Muscle layer of duodenum (tissue), 2 donors: ENCODE measurements around the gene CC2D2A.

Experiments
- H3K27ac ChIP-seq: one replicate; pipeline ENCODE4 v1.7.0; 2013; ENCODE audit warnings: mild to moderate bottlenecking, low read length
- H3K27me3 ChIP-seq: one replicate; pipeline ENCODE4 v1.7.0; 2013; ENCODE audit warnings: low read depth, mild to moderate bottlenecking, control low read depth, low read length
- H3K36me3 ChIP-seq, 2 donors: one replicate each; pipeline ENCODE4 v1.7.0; 2013; ENCODE audit warnings: low read length in 2 of 2, control low read depth in 1 of 2, mild to moderate bottlenecking in 1 of 2; ENCODE audit not compliant: insufficient read depth in 2 of 2, control insufficient read depth in 1 of 2
- H3K4me1 ChIP-seq, 2 donors: one replicate each; pipeline ENCODE4 v1.7.0; 2013; ENCODE audit warnings: low read length in 2 of 2, mild to moderate bottlenecking in 2 of 2, control low read depth in 1 of 2, moderate library complexity in 1 of 2; ENCODE audit not compliant: insufficient read depth in 2 of 2, control insufficient read depth in 1 of 2
- H3K4me3 ChIP-seq, 2 donors: one replicate each; pipeline ENCODE4 v1.7.0; 2013; ENCODE audit warnings: low read length in 2 of 2, low read depth in 1 of 2, mild to moderate bottlenecking in 1 of 2
- H3K9me3 ChIP-seq, 2 donors: one replicate each; pipeline ENCODE4 v1.7.0; 2013; ENCODE audit warnings: low read length in 2 of 2, control low read depth in 1 of 2, mild to moderate bottlenecking in 1 of 2; ENCODE audit not compliant: control insufficient read depth in 1 of 2
- donor health status: healthy.

CC2D2A gene

GRCh38 chr4:15544248-15544729, 74.6 kb downstream of the CC2D2A start:
- H3K4me3 ChIP-seq = no peak overlapping the region
- H3K27ac ChIP-seq = no peak overlapping the region
- H3K9me3 ChIP-seq = no peaks in the 10 kb centered on the region
- no peaks in the 10 kb centered on the region for H3K4me1 ChIP-seq
- H3K27me3 ChIP-seq = no peaks in the 10 kb centered on the region
- H3K36me3 ChIP-seq = peaks cover 7 to 36% of the 10 kb centered on the region in 2 donors

- H3K27me3 ChIP-seq = no peaks in the 10 kb centered on the region
Measured at GRCh38 chr4:15545371-15545770, 75.7 kb downstream of the CC2D2A start.

GRCh38 chr4:15547392-15547791, 77.7 kb downstream of the CC2D2A start:
- Histone ChIP-seq H3K4me3 (no peak overlapping the region), H3K36me3 (peaks cover 0 to 20% of the 10 kb centered on the region in 2 donors), H3K27ac (no peak overlapping the region), H3K9me3 (no peaks in the 10 kb centered on the region), H3K4me1 (no peaks in the 10 kb centered on the region), H3K27me3 (no peaks in the 10 kb centered on the region)

More at GRCh38 chr4:15545371-15545770, 75.7 kb downstream of the CC2D2A start:
- H3K4me3 ChIP-seq = no peak overlapping the region
- H3K36me3 ChIP-seq = peaks cover 7 to 36% of the 10 kb centered on the region in 2 donors
- no peaks in the 10 kb centered on the region for H3K4me1 ChIP-seq
- H3K9me3 ChIP-seq = no peaks in the 10 kb centered on the region
- no peak overlapping the region for H3K27ac ChIP-seq

GRCh38 chr4:15550491-15550890, 80.8 kb downstream of the CC2D2A start:
- H3K36me3 ChIP-seq = peaks cover 9 to 33% of the 10 kb centered on the region in 2 donors
- no peak overlapping the region for H3K4me3 ChIP-seq
- no peak overlapping the region for H3K27ac ChIP-seq
- no peaks in the 10 kb centered on the region for H3K27me3 ChIP-seq
- no peaks in the 10 kb centered on the region for H3K4me1 ChIP-seq
- H3K9me3 ChIP-seq = no peaks in the 10 kb centered on the region

GRCh38 chr4:15551740-15552446, 82.2 kb downstream of the CC2D2A start:
- Histone ChIP-seq H3K27me3 (no peaks in the 10 kb centered on the region), H3K27ac (no peak overlapping the region), H3K4me1 (no peaks in the 10 kb centered on the region), H3K4me3 (no peak overlapping the region), H3K9me3 (no peaks in the 10 kb centered on the region), H3K36me3 (peaks cover 19 to 43% of the 10 kb centered on the region in 2 donors)

GRCh38 chr4:15552557-15553362, 83.1 kb downstream of the CC2D2A start:
- Histone ChIP-seq H3K4me3 (no peak overlapping the region), H3K27ac (no peak overlapping the region), H3K9me3 (no peaks in the 10 kb centered on the region), H3K4me1 (no peaks in the 10 kb centered on the region), H3K27me3 (no peaks in the 10 kb centered on the region), H3K36me3 (peaks cover 25 to 46% of the 10 kb centered on the region in 2 donors)

GRCh38 chr4:15556511-15557092, 86.9 kb downstream of the CC2D2A start:
- Histone ChIP-seq H3K9me3 (no peaks in the 10 kb centered on the region), H3K4me1 (no peaks in the 10 kb centered on the region), H3K27me3 (no peaks in the 10 kb centered on the region), H3K36me3 (peaks cover 25 to 48% of the 10 kb centered on the region in 2 donors), H3K4me3 (no peak overlapping the region), H3K27ac (no peak overlapping the region)

- no peak overlapping the region for H3K4me3 ChIP-seq
- H3K27ac ChIP-seq = no peak overlapping the region
- no peaks in the 10 kb centered on the region for H3K9me3 ChIP-seq
- H3K36me3 ChIP-seq = peaks cover 22 to 49% of the 10 kb centered on the region in 2 donors
- H3K4me1 ChIP-seq = peaks cover 0 to 6% of the 10 kb centered on the region in 2 donors
- H3K27me3 ChIP-seq = no peaks in the 10 kb centered on the region
Measured at GRCh38 chr4:15557786-15558550, 88.3 kb downstream of the CC2D2A start.

- peaks cover 26 to 49% of the 10 kb centered on the region in 2 donors for H3K36me3 ChIP-seq
- no peak overlapping the region for H3K4me3 ChIP-seq
- peaks cover 0 to 6% of the 10 kb centered on the region in 2 donors for H3K4me1 ChIP-seq
- H3K27ac ChIP-seq = no peak overlapping the region
- H3K9me3 ChIP-seq = no peaks in the 10 kb centered on the region
- H3K27me3 ChIP-seq = no peaks in the 10 kb centered on the region
Measured at GRCh38 chr4:15558561-15558960, 88.9 kb downstream of the CC2D2A start.

- no peak overlapping the region for H3K27ac ChIP-seq
- H3K27me3 ChIP-seq = no peaks in the 10 kb centered on the region
- H3K4me3 ChIP-seq = no peak overlapping the region
- peaks cover 16 to 49% of the 10 kb centered on the region in 2 donors for H3K36me3 ChIP-seq
- H3K9me3 ChIP-seq = no peaks in the 10 kb centered on the region
- H3K4me1 ChIP-seq = peaks cover 0 to 6% of the 10 kb centered on the region in 2 donors
Measured at GRCh38 chr4:15562114-15562513, 92.4 kb downstream of the CC2D2A start.
